ENCODE results near the gene LNX1. TPM values are rescaled to one million over a fixed set of nuclear protein-coding genes. Genes with fewer than 3 reads are reported as not detected.

Gene LNX1
- total and polyA plus RNA-seq, 10 of the 15 experiments (the other 5 are each of a cell fraction or from before 2014, with no cell fraction given), result 0.72 to 1.4 (median 1.0) TPM

- no peaks in the 10 kb centered on the region for H3K4me1 ChIP-seq (ENCODE audit: control insufficient read depth, insufficient read depth, low read length)
- WGBS (ENCODE audit: insufficient coverage, insufficient replicate concordance, low lambda C conversion rate, missing lambda C conversion rate), result 100% methylated on average over 3 of the region's 3 CpGs
- TF ChIP-seq FOXM1 (IDR thresholded peaks at IDR 0.05; ENCODE audit: low read depth, low read length), result no peak
- no peak for TF ChIP-seq SPI1 (IDR thresholded peaks at IDR 0.05; ENCODE audit: borderline replicate concordance, insufficient read depth, low read depth, low read length)
- TF ChIP-seq IKZF2 (IDR thresholded peaks at IDR 0.05), result no peak
- TF ChIP-seq, protein P1, sequence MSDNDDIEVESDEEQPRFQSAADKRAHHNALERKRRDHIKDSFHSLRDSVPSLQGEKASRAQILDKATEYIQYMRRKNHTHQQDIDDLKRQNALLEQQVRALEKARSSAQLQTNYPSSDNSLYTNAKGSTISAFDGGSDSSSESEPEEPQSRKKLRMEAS (IDR thresholded peaks at IDR 0.05; ENCODE audit: low read depth, low read length), result no peak
- no peak for TF ChIP-seq TARDBP (IDR thresholded peaks at IDR 0.05; ENCODE audit: borderline replicate concordance)
- no peak for TF ChIP-seq NR2C1 (IDR thresholded peaks at IDR 0.05)
- no peak for TF ChIP-seq MYC (IDR thresholded peaks at IDR 0.05; ENCODE audit: insufficient read depth, insufficient read length, insufficient replicate concordance, low read length, severe bottlenecking)
- no peak for TF ChIP-seq ESRRA (IDR thresholded peaks at IDR 0.05; ENCODE audit: low read length)
- no peak for TF ChIP-seq CHD1 (IDR thresholded peaks at IDR 0.05; ENCODE audit: low read depth, low read length)
- no peak for TF ChIP-seq HSF1 (IDR thresholded peaks at IDR 0.05; ENCODE audit: low read depth, low read length)
- TF ChIP-seq MXI1 (IDR thresholded peaks at IDR 0.05; ENCODE audit: low read depth, low read length), result no peak
- TF ChIP-seq, protein P2, sequence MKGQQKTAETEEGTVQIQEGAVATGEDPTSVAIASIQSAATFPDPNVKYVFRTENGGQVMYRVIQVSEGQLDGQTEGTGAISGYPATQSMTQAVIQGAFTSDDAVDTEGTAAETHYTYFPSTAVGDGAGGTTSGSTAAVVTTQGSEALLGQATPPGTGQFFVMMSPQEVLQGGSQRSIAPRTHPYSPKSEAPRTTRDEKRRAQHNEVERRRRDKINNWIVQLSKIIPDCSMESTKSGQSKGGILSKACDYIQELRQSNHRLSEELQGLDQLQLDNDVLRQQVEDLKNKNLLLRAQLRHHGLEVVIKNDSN (IDR thresholded peaks at IDR 0.05; ENCODE audit: borderline replicate concordance, extremely low read length, insufficient read depth, low read depth, low read length), result no peak
- TF ChIP-seq, protein P3, sequence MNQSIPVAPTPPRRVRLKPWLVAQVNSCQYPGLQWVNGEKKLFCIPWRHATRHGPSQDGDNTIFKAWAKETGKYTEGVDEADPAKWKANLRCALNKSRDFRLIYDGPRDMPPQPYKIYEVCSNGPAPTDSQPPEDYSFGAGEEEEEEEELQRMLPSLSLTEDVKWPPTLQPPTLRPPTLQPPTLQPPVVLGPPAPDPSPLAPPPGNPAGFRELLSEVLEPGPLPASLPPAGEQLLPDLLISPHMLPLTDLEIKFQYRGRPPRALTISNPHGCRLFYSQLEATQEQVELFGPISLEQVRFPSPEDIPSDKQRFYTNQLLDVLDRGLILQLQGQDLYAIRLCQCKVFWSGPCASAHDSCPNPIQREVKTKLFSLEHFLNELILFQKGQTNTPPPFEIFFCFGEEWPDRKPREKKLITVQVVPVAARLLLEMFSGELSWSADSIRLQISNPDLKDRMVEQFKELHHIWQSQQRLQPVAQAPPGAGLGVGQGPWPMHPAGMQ (IDR thresholded peaks at IDR 0.05; ENCODE audit: borderline replicate concordance), result no peak
- TF ChIP-seq NR2C2 (IDR thresholded peaks at IDR 0.05; ENCODE audit: borderline replicate concordance, control insufficient read depth, insufficient read length, low read depth), result no peak
- TF ChIP-seq SMARCA5 (IDR thresholded peaks at IDR 0.05), result no peak
- no peak for TF ChIP-seq NRF1 (conservative IDR thresholded peaks at IDR 0.05; ENCODE audit: low read depth, low read length)
- no peak for TF ChIP-seq GABPA (IDR thresholded peaks at IDR 0.05; ENCODE audit: low read depth)
- no peak for TF ChIP-seq NFXL1 (IDR thresholded peaks at IDR 0.05; ENCODE audit: borderline replicate concordance)
- no peak for TF ChIP-seq SREBF1 (IDR thresholded peaks at IDR 0.05; ENCODE audit: low read length)
- no peak for TF ChIP-seq KDM1A (IDR thresholded peaks at IDR 0.05; ENCODE audit: borderline replicate concordance)
- DNase-seq (ENCODE audit: low read depth, low spot score) (no peak), ATAC-seq (no peak), FAIRE-seq (no peak)
- H2AFZ ChIP-seq (ENCODE audit: control insufficient read depth, low read depth, low read length), result no peak overlapping the region
- intact Hi-C loops (cut with micrococcal nuclease; ENCODE audit: unreplicated experiment) (loop anchor here (5.0 kb wide), 1 partner anchor 258 kb away; no protein-coding TSS in a partner anchor), in situ Hi-C loops (cut with MboI) (no loop called here)
- no peak overlapping the region for H3K27ac ChIP-seq (ENCODE audit: control insufficient read depth, insufficient read depth)
- H3K27me3 ChIP-seq (replicated peaks in 1 of 2; ENCODE audit: control insufficient read depth in 2 of 2, insufficient read depth in 2 of 2, low read length in 1 of 2), result no peaks in the 10 kb centered on the region
- H3K9me3 ChIP-seq (replicated peaks; ENCODE audit: control insufficient read depth, insufficient read depth, low read length), result no peaks in the 10 kb centered on the region
- CTCF ChIA-PET, result interaction anchor here (1.1 to 1.3 kb wide), 3 partner anchors 250 to 349 kb away, joined by 3 to 5 read pairs (median 3); no protein-coding TSS in a partner anchor
- POLR2A ChIA-PET, result no interaction called here
- RAD21 ChIA-PET (ENCODE audit: unreplicated experiment), result no interaction called here
- no TSS peak for BruUV-seq (replicated peaks)
- no peak overlapping the region for H3K4me2 ChIP-seq (ENCODE audit: control insufficient read depth, insufficient read depth)
- H3K36me3 ChIP-seq (ENCODE audit: control insufficient read depth in 2 of 2, insufficient read depth in 2 of 2, low read length in 1 of 2), result peaks cover 3 to 21% of the 10 kb centered on the region in 2 experiments
- SMC1A ChIA-PET (ENCODE audit: uncharacterized antibody, unreplicated experiment), result interaction anchor here (0.7 to 1.4 kb wide), 4 partner anchors 24 to 259 kb away, joined by 3 to 4 read pairs (median 4); no protein-coding TSS in a partner anchor
- H3K4me3 ChIP-seq, result no peak overlapping the region
- H3K9ac ChIP-seq (ENCODE audit: control insufficient read depth, insufficient read depth, low read length), result no peak overlapping the region
- H4K20me1 ChIP-seq (ENCODE audit: control insufficient read depth, insufficient read depth), result no peaks in the 10 kb centered on the region
- no peaks in the 10 kb centered on the region for H3K79me2 ChIP-seq (ENCODE audit: control insufficient read depth, insufficient read depth, low read length)
Observed at GRCh38 chr4:53455766-53456165, 135.5 kb downstream of the LNX1 start.

Measured in GM12878 (cell line).